Fibroblast of pulmonary artery (primary cell): ENCODE measurements around the gene LRRC7.

Experiments
- DNase-seq: peaks from one replicate; pipeline ENCODE4 v3.0.0-alpha.2; 2010; ENCODE audit warnings: low read depth
- H3K4me3 ChIP-seq: replicated peaks from 2 replicates; pipeline ENCODE4 v1.5.1; 2011; ENCODE audit warnings: low read depth, mild to moderate bottlenecking, control low read depth, low read length, moderate library complexity
- TF ChIP-seq, protein P1 (sequence below): IDR thresholded peaks from 2 replicates; pipeline ENCODE4 v1.5.1; 2011; ENCODE audit warnings: mild to moderate bottlenecking, control low read depth, low read length, inconsistent platforms; ENCODE audit errors: missing control alignments

Gene LRRC7

DNA sequence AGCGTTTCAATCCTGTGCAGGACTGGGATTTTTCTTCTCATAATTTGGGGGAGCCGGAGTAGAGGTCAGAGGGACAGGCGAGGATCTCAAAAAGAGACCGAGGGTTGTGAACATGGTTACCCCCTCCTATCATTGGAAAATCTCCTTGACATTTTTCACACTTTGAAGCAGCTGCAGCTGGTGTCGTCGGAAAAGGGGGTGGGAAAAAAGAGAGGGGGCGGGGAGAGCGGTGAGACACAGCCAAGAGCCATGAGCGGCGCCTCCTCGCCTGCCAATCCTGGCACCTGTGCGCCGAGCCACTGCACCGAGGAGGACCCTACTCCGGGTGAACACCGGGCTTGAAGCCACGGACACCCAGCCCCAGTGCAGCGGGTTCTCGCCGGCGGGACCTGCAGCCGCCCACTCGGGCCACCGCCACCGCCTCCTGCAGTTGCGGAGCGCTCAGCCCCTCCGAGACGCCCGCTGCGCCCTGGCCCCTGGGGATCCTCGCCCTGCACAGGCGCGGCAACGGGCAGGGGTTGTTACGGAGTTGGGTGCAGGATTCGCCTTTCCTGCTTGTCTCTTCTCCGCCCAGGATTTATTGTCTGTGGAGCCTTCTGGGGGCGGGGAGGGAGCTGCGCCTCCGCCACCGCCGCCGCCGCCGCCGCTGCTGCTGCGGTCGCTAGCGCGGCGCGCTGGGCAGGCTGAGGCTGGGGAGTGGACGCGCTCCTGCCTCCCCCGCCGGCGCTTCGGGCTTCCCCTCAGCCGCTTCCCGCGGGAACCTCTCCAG, at the start of gene LRRC7:
Gene LRRC7, plus strand, starts transcription at position 271 of the 769 bp plus-strand sequence. CDS start 718 bp downstream, outside the sequence.
- H3K4me3 ChIP-seq: peak within 1 kb of the TSS; percentile 39
- TF ChIP-seq, protein P1, sequence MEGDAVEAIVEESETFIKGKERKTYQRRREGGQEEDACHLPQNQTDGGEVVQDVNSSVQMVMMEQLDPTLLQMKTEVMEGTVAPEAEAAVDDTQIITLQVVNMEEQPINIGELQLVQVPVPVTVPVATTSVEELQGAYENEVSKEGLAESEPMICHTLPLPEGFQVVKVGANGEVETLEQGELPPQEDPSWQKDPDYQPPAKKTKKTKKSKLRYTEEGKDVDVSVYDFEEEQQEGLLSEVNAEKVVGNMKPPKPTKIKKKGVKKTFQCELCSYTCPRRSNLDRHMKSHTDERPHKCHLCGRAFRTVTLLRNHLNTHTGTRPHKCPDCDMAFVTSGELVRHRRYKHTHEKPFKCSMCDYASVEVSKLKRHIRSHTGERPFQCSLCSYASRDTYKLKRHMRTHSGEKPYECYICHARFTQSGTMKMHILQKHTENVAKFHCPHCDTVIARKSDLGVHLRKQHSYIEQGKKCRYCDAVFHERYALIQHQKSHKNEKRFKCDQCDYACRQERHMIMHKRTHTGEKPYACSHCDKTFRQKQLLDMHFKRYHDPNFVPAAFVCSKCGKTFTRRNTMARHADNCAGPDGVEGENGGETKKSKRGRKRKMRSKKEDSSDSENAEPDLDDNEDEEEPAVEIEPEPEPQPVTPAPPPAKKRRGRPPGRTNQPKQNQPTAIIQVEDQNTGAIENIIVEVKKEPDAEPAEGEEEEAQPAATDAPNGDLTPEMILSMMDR: no peak
- no peak for DNase-seq

- TF ChIP-seq, protein P1: no peak
- no peak for DNase-seq
- no peak overlapping the region for H3K4me3 ChIP-seq
Measured at GRCh38 chr1:69519006-69519405, 48.7 kb upstream of the LRRC7 start.

GRCh38 chr1:69520326-69520725, 47.4 kb upstream of the LRRC7 start:
- no peak for DNase-seq
- H3K4me3 ChIP-seq: no peak overlapping the region
- TF ChIP-seq, protein P1: no peak

- no peak overlapping the region for H3K4me3 ChIP-seq
- TF ChIP-seq, protein P1: no peak
- DNase-seq: peak; percentile 70
Measured at GRCh38 chr1:69523032-69523431, 44.7 kb upstream of the LRRC7 start.

- TF ChIP-seq, protein P1: no peak
- H3K4me3 ChIP-seq: no peak overlapping the region
- no peak for DNase-seq
Measured at GRCh38 chr1:69523461-69523860, 44.3 kb upstream of the LRRC7 start.

DNA sequence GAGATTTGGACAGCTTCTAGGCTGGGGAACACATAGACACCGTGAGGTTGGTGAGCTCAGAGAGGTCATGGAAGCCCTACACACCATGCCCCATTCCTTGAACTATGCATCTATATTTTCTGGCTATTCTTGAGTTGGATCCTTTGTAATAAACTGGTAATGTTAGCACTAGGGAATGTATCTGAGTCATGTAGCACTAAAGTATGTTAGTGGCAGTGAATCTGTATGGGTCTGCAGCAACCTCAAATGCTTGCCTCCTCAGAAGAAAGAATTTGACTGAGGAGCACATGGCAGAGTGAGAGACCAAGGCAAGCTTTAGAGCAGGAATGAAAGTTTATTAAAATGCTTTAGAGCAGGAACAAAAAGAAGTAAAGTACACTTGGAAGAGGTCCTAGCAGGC, 43.7 kb upstream of the LRRC7 start:
- peak; percentile 22 for DNase-seq
- H3K4me3 ChIP-seq: no peak overlapping the region
- TF ChIP-seq, protein P1: no peak

- no peak for DNase-seq
- TF ChIP-seq, protein P1: no peak
- H3K4me3 ChIP-seq: no peak overlapping the region
Measured at GRCh38 chr1:69527273-69527672, 40.4 kb upstream of the LRRC7 start.
